Measurements from ENCODE around the gene PARD6A. TPM values are rescaled to one million over a fixed set of nuclear protein-coding genes. Genes with fewer than 3 reads are reported as not detected.

Gene PARD6A
- polyA plus RNA-seq, 1 donor (not counting 4 experiments of a cell fraction or from before 2014, with no cell fraction given): 0.20 TPM

GRCh38 chr16:67669499-67670101, 8.8 kb downstream of the PARD6A start:
- Histone ChIP-seq H2AFZ (ENCODE audit: control insufficient read depth, low read length) (no peak overlapping the region), H3K4me2 (ENCODE audit: control insufficient read depth, extremely low read depth, insufficient read depth, low read depth, low read length) (no peak overlapping the region), H3K9me1 (ENCODE audit: control insufficient read depth, extremely low read depth, insufficient read depth, low read length) (no peaks in the 10 kb centered on the region), H3K27ac (ENCODE audit: control insufficient read depth, insufficient read depth, low read length) (no peak overlapping the region), H3K27me3 (ENCODE audit: control insufficient read depth, extremely low read depth, insufficient read depth, low read length) (no peaks in the 10 kb centered on the region), H3K9me3 (ENCODE audit: control insufficient read depth, low read depth, low read length) (no peaks in the 10 kb centered on the region), H4K20me1 (ENCODE audit: control insufficient read depth, extremely low read depth, insufficient read depth, low read length) (no peaks in the 10 kb centered on the region), H3K4me3 (ENCODE audit: control insufficient read depth in 2 of 3, extremely low read depth in 1 of 3, insufficient read depth in 2 of 3, low read depth in 1 of 3, low read length in 3 of 3) (no peak overlapping the region), H3K9ac (ENCODE audit: control insufficient read depth, extremely low read depth, insufficient read depth, low read length) (no peak overlapping the region), H3K36me3 (ENCODE audit: control insufficient read depth in 2 of 2, extremely low read depth in 1 of 2, insufficient read depth in 2 of 2, low read length in 2 of 2) (peaks cover 0 to 2% of the 10 kb centered on the region in 2 experiments), H3K4me1 (ENCODE audit: control insufficient read depth, extremely low read depth, insufficient read depth, low read length) (peaks cover 16% of the 10 kb centered on the region), H3K79me2 (ENCODE audit: control insufficient read depth, insufficient read depth, low read length) (no peaks in the 10 kb centered on the region)
- DNase-seq (ENCODE audit: low read depth, low spot score): no peak
- TF ChIP-seq EZH2 (IDR thresholded peaks at IDR 0.05; ENCODE audit: low read length) (no peak), CTCF (optimal IDR thresholded peaks at IDR 0.05 in 1 of 3, IDR thresholded peaks at IDR 0.05 in 1 of 3, conservative IDR thresholded peaks at IDR 0.05 in 1 of 3; ENCODE audit: extremely low read depth in 1 of 3, insufficient read depth in 2 of 3, low read length in 3 of 3) (no peak)
- FAIRE-seq: no peak
- dilution Hi-C loops (cut with MboI; ENCODE audit: extremely low pct_ligation_motif_present, low sequenced_read_pairs): no loop called here

- Histone ChIP-seq H2AFZ (ENCODE audit: control insufficient read depth, low read length) (no peak overlapping the region), H3K36me3 (ENCODE audit: control insufficient read depth in 2 of 2, extremely low read depth in 1 of 2, insufficient read depth in 2 of 2, low read length in 2 of 2) (peaks cover 0 to 3% of the 10 kb centered on the region in 2 experiments), H3K27ac (ENCODE audit: control insufficient read depth, insufficient read depth, low read length) (no peak overlapping the region), H3K9me3 (ENCODE audit: control insufficient read depth, low read depth, low read length) (no peaks in the 10 kb centered on the region), H3K4me3 (ENCODE audit: control insufficient read depth in 2 of 3, extremely low read depth in 1 of 3, insufficient read depth in 2 of 3, low read depth in 1 of 3, low read length in 3 of 3) (no peak overlapping the region), H3K9ac (ENCODE audit: control insufficient read depth, extremely low read depth, insufficient read depth, low read length) (no peak overlapping the region), H3K27me3 (ENCODE audit: control insufficient read depth, extremely low read depth, insufficient read depth, low read length) (no peaks in the 10 kb centered on the region), H4K20me1 (ENCODE audit: control insufficient read depth, extremely low read depth, insufficient read depth, low read length) (no peaks in the 10 kb centered on the region), H3K9me1 (ENCODE audit: control insufficient read depth, extremely low read depth, insufficient read depth, low read length) (no peaks in the 10 kb centered on the region), H3K4me1 (ENCODE audit: control insufficient read depth, extremely low read depth, insufficient read depth, low read length) (peaks cover 18% of the 10 kb centered on the region), H3K79me2 (ENCODE audit: control insufficient read depth, insufficient read depth, low read length) (no peaks in the 10 kb centered on the region), H3K4me2 (ENCODE audit: control insufficient read depth, extremely low read depth, insufficient read depth, low read depth, low read length) (no peak overlapping the region)
- FAIRE-seq (no peak), DNase-seq (ENCODE audit: low read depth, low spot score) (no peak)
- no peak for TF ChIP-seq EZH2 (IDR thresholded peaks at IDR 0.05; ENCODE audit: low read length)
- no peak for TF ChIP-seq CTCF (optimal IDR thresholded peaks at IDR 0.05 in 1 of 3, IDR thresholded peaks at IDR 0.05 in 1 of 3, conservative IDR thresholded peaks at IDR 0.05 in 1 of 3; ENCODE audit: extremely low read depth in 1 of 3, insufficient read depth in 2 of 3, low read length in 3 of 3)
- dilution Hi-C loops (cut with MboI; ENCODE audit: extremely low pct_ligation_motif_present, low sequenced_read_pairs): no loop called here
Measured at GRCh38 chr16:67672306-67672705, 11.5 kb downstream of the PARD6A start.

All from keratinocyte (primary cell).